NB4 (cell line): Measurements from ENCODE around the gene TMED10.

Experiments used
- POLR2A ChIP-seq: IDR thresholded peaks from 2 replicates; pipeline ENCODE4 v1.6.1; 2011; ENCODE audit warnings: mild to moderate bottlenecking; ENCODE audit not compliant: insufficient read length; ENCODE audit errors: extremely low read depth
- TF ChIP-seq, protein P1 (sequence below): IDR thresholded peaks from one replicate; pipeline ENCODE4 v1.5.1; 2012; ENCODE audit warnings: low read depth, low read length

DNA sequence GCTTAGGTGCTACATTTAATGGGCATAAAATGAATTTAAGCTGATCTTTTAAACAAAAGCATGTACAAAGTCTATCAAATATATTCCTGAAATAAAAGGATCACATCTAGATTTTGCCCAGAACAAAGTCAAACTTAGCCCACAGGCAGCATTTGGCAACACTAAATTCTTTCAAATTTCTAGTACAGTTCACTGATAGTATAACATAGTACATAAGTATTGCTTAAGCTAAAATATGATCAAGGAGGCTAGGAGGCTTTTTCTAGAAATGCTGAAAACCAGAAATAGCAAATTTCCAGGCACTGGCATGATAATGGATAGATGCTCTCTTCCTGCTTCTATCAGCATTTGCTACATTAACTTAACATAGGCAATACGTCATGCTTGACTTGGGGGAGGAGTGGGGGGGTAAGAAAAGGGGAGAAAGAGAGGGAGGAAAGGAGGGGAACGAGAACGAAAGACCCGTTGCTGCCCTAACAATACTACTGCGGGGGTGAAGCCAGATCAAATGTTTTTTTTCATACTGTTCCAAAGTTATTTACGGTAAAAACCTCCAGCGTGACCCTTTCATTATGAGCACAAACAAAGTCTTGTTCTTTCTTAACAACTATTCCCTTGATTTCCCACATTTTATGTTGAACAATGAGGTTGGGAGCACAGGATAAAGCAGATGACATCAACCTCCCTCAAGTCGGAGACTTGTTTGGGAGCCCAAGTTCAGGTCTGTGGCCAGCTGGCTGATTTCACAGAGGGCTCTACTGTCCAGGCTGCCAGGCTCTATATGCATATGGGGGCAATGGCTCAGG, 10.6 kb downstream of the TMED10 start:
- TF ChIP-seq, protein P1, sequence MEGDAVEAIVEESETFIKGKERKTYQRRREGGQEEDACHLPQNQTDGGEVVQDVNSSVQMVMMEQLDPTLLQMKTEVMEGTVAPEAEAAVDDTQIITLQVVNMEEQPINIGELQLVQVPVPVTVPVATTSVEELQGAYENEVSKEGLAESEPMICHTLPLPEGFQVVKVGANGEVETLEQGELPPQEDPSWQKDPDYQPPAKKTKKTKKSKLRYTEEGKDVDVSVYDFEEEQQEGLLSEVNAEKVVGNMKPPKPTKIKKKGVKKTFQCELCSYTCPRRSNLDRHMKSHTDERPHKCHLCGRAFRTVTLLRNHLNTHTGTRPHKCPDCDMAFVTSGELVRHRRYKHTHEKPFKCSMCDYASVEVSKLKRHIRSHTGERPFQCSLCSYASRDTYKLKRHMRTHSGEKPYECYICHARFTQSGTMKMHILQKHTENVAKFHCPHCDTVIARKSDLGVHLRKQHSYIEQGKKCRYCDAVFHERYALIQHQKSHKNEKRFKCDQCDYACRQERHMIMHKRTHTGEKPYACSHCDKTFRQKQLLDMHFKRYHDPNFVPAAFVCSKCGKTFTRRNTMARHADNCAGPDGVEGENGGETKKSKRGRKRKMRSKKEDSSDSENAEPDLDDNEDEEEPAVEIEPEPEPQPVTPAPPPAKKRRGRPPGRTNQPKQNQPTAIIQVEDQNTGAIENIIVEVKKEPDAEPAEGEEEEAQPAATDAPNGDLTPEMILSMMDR, result no peak
- no peak for TF ChIP-seq POLR2A
